ENCODE measurements around the gene FOXO6. TPM values are rescaled to one million over a fixed set of nuclear protein-coding genes. Genes with fewer than 3 reads are reported as not detected.

FOXO6 gene
- total RNA-seq, 1 experiment from 2014 or later = 1.9 TPM

DNA sequence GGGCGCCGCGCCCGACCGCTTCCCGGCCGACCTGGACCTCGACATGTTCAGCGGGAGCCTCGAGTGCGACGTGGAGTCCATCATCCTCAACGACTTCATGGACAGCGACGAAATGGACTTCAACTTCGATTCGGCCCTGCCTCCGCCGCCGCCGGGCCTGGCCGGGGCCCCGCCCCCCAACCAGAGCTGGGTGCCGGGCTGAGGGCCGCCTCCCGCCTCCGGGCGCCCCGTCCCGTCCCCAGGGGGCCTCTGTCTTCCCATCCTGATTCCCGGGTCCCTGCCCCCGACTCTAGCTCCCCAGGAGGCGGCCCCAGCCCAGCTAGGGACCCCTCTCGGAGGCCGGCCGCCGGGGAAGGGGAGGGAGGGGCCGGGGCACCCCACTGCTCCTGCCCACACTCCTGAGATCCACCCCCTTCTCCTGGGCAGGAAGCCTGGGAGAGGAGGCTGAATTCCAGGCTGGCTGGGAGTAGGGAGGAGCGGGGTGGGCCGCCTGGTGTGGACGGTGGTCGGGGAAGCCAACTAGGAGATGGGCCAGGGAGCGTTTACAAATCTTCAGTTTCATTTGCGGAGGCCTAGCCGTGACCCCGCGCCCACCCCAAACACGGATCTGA, 21.4 kb downstream of the FOXO6 start:
- DNase-seq (ENCODE audit: low spot score) = peak; percentile 51

DNA sequence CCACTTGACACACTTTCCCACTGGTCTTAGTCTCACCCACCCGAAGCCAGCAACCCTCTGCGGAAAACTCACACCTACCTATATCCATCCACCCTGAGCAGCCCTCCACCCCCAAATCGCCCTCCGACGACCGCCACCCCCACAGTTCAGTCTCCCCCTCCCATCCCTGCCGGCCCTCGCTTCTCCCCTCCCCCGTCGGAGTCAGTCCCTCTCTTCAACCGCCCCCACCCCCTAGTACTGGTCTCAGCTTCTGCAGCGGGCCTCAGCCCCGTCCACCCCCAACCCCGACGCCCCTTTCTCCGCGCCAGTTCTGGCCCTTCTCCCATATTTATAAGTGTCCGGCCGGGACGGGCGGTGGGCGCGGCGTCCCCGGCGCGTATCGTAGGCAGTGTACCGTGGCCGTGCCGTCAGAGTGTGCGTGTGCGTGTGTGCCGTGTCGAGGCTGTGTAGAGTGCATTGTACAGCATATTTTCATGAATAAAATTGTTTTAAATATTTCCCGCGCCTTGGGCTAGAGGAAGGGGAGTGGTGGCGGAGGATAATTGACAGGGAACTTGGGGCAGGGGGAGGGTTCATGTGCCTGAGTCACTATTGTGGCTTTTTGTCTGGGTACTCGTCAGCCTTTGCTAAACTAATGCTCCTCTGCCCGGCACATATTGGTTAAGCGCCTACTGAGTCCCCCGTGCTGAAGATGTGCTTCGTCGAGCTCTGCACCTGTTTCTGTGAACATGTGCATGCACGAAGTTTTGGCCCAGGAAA, 22.0 kb downstream of the FOXO6 start:
- no peak for DNase-seq (ENCODE audit: low spot score)

DNA sequence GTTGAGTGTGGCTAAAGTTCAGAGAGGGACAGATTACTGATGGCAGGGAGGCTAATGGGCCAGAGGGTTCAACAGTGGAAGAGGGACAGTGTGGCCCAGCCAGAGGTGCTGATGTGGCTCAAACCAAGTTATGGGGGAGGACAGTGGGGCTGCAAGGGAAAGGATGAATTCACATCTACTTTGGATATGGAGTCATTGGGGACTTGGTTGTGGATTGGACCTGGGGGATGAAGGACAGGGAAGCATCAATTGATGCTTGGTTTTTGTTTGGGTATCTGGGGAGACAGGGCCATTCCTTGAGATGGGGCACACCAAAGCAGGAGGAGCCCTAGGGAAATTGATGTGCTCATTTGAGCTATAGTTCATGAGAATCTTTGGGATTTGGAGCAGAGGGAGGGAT, 23.3 kb downstream of the FOXO6 start:
- no peak for DNase-seq (ENCODE audit: low spot score)

DNA sequence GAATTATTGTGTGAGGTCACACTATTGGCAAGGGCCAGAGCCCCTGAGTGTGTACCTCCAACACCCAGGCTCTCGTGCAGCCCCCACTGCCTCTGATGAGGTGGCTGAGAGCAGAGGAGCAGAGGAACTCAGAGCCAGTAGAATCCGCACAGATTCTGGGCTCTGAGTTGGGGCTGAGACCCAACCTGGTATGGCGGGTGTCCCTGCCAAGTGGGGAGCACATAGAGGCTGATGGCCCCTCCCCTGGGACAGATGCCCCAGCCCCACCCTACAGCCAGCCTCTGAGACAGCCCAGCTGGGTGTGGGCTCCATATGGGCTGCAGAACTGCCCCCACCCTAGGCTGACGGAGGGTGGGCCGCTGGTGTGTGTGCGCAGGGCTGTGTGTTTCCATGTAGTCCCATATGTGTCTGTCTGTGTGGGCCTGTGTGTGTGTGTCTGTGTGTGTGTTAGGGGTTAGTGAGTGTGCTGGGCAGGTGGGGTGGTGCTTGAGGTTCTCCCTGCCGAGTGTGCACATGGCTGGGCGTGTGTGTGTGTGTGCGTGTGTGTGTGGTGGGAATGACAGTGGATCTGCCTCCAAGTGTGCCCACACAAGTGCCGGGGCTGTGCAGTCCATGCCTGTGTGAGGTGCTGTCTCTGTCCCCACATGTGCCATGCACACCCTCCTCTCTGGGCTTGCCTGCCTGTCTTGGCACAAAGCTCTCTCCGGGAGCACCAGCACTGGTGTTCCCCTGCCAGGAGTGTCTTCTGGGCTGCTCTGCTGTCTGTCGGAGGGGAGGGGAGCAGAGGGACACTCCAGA, 24.4 kb downstream of the FOXO6 start:
- DNase-seq (ENCODE audit: low spot score) = no peak

DNA sequence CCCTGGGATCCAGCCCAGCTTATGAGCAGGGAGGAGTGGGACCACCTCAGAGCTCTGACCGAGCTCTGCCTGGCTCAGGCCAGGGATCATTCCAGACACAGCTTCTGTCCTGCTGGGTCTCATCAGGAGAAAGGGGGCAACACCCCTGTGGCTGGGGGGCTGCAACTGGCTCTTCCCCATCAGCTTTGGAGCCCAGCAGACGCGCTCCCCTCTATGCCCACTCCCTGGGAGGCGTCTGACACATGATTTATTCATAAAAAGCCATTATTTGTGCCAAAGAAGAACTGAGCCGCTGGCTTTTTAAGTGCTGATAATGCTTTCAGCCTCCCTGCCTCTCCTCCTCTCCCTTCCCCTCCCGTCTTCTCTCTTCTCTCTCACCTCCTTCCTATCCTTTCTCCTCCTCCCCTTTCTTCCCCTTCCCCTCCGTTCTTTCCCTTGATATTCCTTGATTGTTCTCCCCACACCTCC, 25.0 kb downstream of the FOXO6 start:
- DNase-seq (ENCODE audit: low spot score) = no peak

DNA sequence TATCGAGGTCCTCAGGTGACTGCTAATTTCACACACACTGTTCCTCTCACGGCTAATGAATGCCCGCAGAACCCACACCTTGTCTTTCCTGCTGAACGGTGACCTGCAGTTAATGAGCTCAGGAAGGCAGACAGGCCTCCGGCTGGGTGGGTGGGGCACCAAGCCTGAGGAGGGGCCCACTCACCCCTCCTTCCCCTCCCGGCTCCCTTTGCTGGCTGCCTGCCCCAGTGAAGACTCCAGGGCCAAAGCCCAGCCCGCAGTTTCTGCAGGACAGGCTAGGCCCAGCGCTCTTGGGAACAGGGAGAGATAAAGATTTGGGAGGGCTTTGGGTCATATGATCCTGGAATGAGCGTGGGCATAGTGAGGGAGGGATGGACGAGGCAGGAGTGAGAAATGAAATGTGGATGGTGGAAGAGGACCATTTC, 26.4 kb downstream of the FOXO6 start:
- DNase-seq (ENCODE audit: low spot score) = peak; percentile 36

DNA sequence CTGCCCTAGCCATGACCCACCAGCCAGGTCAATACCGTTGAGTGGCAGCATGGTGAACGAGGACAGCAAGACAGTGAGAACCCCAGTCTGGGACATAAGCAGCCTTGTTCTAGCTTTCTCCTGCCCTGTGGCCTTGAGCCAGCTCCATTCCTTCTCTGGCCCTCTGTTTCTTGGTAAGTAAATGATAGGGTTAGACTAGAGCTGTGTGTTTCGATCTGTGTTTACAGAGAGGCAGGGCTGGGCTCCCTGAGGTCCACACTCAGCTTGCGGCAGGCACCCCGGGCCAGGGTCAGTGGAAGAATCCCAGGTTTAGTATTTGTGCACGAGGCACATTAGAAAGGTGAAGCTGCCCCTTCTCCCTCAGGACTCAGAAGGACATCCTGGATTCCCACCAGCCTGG, 27.3 kb downstream of the FOXO6 start:
- DNase-seq (ENCODE audit: low spot score) = no peak

DNA sequence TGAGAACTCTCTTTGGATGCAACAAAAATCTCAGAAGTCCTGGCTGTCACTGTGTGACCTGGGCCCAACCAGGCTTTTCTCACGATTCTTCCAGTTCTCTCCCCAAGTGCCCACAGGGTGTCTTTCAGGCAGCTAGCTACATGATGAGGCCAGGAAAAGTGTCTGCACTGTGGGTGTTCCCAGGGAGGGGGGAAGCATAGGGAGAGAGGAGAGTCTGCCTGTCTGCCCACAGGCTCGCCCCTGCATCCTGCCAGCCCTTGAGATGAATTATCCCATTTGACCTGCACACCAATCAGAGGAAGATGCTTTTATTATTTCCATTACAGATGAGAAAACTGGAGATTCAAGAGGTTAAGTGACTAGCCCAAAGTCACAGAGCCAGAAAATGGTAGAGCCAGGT, 27.8 kb downstream of the FOXO6 start:
- DNase-seq (ENCODE audit: low spot score) = no peak

DNA sequence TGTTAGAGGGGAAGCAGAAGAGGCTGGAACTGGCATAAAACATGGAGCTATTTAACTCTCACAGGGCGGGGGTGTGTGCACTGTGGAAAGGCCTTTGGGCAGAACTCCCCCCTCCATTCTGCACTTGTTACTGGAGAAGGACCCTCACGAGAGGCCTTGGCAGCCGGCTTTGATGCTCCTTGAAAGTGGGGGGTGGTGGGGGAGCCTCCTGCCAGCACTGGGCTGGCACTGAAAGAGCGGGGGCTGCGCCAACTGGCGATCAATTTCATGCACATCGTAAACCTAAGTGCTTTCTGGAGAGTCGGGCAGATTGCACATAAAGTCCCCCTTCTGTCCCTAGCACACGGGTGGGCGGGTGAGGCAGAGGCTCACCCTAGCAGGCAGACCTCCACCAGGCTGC, 28.9 kb downstream of the FOXO6 start:
- DNase-seq (ENCODE audit: low spot score) = no peak

DNA sequence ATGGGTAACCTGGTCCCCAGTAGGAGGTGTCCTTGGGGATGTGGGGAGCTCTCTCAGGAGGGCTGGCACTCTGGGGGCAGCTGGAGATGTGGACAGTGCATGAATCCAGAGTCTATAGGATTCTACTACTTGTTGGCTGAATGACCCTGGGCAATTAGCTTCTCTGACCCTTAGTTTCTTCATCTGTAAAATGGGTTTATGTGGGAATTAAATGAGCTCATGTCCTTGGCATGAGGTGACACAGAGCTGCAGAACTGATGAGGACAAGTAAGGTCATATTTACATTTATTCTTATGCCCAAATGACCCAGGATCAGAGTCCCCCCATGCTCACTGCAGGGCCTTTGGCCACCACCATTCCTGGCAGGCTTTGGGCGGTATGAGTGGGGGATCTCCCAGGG, 29.3 kb downstream of the FOXO6 start:
- DNase-seq (ENCODE audit: low spot score) = no peak

DNA sequence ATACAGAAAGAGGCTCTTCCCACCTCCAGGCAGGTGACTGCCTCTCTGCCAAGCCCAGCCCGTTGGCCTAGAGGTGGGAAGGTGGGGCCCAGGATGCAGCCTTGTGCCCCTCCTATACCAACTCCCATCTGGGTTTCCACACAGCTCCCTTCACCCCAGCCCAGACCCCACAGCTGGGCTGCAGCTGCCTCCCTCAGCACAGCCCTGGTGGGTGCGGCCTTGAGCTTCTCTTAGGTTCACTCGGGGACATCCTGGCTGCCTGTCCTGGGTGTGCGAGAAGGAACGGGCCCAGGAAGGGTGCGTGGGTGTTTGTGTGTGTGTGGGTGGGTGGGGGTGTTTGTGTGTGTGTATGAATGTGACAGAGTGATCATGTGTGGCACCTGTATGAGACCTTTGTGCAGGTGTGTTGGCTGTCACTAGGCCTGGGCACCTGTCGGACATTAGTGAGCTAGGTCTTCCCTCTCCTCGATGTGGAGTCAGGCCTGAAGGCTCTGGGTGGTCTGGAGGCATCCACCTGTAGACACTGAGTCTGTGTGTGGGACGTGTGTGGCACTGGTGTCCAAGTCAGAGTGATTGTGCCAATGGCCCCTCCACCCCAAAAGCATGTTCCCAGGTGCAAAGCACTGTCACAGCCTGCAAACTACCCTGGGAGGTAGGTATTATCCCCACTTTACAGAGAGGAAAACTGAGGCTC, 30.7 kb downstream of the FOXO6 start:
- no peak for DNase-seq (ENCODE audit: low spot score)

DNA sequence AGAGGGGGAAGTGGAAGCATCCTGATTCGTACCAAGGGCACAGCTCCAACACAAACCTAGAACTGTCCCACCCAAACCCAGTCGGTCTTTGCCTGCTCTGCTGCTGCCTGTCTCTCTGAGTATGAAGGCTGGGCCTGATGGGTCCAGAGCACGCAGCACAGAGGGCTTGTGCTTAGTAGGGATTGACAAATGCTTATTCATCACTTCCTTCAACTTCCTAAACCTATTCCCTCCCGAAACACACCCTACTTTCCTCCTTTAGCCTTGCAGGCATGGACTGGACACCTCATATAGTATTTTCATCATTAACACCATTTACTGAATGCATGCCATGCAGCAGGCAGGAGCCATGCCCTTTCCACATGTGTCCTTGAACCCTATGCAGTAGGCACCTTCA, 31.3 kb downstream of the FOXO6 start:
- no peak for DNase-seq (ENCODE audit: low spot score)

DNA sequence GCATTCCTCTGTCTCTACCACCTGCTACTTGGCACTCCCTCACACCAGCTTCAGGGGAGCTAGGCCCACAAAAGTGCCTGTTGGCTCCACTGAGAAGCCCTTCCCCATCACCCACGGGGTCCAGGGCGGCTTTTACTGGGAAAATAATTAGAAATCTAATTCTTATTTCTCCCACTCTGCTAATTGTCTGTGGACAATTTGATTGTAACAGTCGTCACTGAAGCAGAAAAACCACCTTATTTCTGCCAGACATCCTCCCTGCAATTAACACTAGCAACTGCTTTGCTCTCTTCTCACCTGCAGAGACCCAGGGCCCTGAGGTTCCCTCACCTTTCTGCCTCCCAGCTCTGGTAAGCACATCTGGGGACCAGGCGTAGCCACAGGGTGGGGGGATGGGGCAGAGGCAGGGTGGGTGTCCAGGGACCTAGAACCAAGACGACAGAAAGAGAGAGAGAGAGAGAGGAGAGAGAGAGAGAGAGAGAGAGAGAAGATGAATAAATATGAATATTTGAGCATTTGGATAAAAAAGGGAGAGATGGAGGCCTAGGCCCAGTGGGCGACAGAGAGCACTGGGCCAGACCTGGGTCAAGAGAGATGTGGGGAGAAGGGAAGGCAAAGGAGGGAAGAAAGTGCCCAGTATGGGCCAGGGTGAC, 32.6 kb downstream of the FOXO6 start:
- no peak for DNase-seq (ENCODE audit: low spot score)

DNA sequence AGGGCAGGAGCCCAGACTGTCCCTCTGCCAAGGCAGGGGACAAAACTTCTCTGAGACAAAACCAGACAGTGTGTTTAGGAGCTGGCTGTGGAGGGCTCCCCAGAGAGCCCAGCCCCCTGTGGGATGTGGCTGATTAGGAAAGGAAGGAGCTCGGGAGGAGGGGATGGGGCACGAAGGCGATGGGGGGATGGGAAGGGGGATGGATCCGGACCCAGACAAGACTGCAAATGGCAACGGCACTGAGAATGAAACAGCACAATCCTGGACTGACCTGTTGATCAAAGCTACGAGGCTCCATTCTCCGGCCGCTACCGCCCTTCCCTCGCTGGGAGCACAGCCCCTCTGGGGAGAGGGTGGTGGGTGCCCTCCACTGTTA, 33.1 kb downstream of the FOXO6 start:
- no peak for DNase-seq (ENCODE audit: low spot score)

DNA sequence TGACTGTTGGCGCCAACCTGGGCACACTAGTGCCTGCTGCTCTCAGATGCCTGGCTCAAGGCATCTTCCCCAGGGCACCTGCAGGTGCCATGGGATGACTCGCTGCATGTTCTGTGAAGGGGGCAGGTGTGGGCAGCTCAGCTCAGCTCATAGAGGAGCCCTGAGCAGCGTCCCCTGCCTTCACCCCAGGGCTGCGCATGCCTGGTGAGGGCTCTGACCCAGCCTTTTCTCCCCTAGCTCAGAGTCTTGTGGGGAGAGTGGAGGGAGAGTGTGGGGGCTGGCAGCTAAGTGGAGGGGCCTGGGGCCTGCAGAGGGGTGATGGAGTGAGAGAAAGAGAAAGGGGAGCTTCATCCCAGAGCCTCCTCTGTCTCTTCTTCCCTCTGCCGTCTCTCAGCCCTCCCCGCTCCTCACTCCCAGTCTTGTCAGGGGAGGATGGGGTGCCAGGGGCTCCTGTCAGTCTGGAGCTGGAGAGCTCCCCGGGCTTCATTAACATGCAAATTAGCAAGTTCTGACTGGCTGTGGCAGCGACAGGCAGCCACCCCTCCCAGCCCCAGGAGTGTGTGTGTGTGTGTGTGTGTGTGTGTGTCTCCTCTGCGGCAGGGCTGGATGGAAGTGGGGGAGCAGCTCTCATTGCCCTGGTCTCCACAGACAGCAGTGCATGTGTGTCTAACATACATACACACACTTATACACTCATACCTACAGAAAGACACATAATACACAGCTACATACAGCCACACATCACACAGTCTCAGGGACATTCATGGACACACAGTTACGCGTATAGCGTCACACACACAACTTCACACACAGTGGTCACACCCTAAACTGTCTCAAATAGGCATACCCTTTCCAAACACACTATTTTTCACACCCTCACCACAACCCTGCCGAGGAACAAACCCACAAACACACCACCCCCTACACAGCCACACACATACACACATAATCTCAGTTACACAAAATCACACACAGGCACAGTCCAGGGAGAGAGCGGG, 34.0 kb downstream of the FOXO6 start:
- no peak for DNase-seq (ENCODE audit: low spot score)

DNA sequence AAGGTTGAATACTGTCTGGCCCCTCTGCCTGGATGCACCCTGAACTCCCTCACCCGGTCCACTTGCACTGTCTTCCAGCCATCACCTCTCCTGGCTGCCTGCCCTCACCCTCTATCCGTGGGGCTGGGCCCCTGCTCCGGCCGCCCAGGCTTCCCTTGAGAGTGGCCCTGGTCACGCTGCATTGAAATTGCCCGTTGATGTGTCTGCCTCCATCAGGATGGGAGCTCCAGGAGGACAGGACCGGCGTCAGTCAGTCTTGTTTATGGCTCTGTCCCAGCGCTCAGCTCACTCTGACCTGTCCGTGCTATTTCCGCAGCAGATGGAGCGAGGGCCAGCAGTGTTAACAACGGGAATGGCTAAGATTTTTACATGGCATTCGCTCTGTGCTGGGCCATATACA, 34.9 kb downstream of the FOXO6 start:
- DNase-seq (ENCODE audit: low spot score) = no peak

DNA sequence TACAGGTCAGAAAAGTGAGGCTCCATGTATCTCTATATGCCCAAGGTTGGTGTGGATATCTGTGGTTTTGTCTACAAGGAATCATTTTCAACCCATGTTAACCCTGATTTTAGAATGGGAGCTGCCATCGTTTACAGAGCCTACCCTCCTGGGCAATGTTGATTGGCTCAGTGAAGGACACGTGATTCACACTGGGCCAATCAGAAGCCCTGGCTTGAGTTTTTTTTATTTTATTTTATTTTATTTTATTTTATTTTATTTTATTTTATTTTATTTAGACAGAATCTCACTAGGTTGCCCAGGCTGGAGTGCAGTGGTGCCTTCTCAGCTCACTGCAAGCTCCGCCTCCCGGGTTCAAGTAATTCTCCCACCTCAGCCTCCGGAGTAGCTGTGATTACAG, 35.8 kb downstream of the FOXO6 start:
- no peak for DNase-seq (ENCODE audit: low spot score)

DNA sequence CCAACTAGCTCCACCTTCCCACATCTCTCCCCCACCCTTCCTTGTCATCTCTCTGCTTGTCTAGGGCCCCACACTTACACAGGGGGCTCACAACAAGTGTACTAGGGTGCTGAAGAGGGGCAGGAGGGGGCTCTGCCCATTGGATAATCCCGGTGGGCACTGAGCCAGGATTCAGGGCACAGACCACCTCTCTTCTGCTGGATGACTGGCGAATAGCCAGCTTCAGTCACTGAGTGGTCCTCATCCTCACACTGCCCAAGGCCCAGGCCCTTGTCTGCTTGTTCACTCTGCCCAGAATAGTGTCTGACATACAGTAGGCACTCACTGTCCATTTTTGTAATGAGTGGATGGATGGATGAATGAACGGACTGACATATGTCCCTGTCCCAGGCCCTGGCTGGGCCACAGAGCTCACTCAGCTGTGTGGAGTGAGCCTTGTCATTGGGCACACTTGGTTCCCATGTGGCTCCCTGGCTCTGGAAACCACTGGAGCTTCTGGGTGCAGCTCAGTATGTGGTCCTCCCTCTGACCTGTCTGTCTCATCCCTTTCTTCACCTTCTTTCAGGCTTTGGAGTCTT, 36.6 kb downstream of the FOXO6 start:
- DNase-seq (ENCODE audit: low spot score) = no peak

DNA sequence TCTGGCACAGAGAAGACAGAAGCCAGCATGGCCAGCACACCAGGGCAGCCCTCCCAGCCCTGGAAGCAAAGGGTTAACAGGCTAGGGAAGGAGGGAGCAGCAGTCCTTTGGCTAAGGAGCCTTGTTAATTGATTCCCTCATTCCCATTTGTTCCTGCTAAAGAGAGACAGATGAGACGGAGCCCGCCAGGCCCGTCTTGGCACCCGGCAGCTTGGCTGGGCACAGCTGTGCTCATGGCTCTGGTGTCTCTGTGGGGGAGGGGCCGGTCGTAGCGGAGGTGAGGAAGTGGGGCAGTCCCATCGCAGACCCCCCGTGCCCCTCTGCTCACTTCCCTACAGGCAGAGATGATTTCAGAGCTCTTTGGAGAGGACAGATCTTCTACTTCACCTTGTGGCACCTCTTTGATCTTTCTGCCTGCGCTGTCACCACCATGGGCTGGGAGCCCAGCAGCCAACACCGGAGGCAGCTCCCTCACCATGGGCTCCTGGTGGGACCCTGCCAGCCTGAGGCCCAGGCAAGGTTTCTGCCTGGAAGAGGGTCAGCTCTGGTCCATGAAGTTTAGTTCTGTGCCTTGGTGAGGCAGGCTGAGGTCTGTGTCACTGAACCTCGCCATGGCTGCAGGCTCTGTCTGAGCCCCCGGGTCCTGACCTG, 38.0 kb downstream of the FOXO6 start:
- DNase-seq (ENCODE audit: low spot score) = no peak
